Stimulated activated CD4-positive, alpha-beta T cell treated with anti-CD3 and anti-CD28 coated beads, Interleukin-2, amount 100 ng/mL, for 4 hours (primary cell): ENCODE measurements around the gene FBXO44.

Experiments used
- DNase-seq: peaks from one replicate; pipeline ENCODE4 v3.0.0-alpha.2; 2020; ENCODE audit warnings: low read depth

FBXO44 gene

DNA sequence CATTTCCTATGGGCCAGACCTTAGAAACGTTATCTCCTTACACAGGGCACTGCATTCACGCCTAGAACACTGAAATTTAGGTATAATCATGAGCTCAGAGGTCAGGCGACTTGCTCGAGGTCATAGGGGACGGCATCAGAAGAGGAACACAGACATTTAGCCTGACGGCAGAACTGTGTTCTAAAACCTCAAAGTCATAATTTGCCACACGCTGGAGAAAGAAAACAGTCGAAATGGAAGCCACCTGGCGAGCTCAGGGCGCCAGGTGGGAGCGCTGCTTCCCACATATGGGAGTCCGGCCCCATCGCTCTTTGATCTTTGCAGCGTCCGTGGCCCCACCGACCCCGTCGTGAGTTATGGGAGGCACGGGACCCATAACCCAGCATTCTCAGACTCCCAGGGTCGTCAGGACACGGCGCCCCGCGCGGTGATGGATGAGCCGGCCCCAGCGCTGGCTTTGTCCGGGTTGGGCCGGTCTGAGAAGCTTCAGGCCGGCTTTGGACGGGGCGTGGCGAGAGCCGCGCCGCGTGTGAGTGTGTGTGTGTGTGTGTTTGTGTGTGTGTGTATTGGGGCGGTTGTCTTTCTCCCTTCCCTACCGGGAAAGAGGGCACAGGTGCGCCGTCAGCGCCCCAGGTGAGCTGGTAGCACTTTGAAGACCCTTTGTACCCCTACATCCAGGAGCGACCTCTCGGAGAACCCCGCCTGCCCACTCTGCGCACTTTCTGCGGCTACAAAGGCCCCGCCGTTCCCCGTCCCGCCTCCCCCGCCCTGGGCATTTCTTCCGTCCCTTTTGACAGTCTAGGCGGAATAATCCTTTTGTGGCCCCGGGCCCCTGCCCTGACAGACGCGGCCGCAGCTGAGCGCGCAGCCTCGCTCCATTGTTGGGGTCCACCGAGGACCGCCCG is 36.0 kb downstream of the FBXO44 start:
- no peak for DNase-seq

GRCh38 chr1:11691302-11691914 is 36.7 kb downstream of the FBXO44 start, which contains the start of gene DRAXIN:
TSS of gene DRAXIN (plus strand) at chr1:11691710. CDS start at chr1:11706259, 14,549 bp downstream.
- DNase-seq = no peak

GRCh38 chr1:11691928-11692711 is 37.4 kb downstream of the FBXO44 start:
- no peak for DNase-seq

GRCh38 chr1:11693024-11693590 is 38.4 kb downstream of the FBXO44 start:
- no peak for DNase-seq

DNA sequence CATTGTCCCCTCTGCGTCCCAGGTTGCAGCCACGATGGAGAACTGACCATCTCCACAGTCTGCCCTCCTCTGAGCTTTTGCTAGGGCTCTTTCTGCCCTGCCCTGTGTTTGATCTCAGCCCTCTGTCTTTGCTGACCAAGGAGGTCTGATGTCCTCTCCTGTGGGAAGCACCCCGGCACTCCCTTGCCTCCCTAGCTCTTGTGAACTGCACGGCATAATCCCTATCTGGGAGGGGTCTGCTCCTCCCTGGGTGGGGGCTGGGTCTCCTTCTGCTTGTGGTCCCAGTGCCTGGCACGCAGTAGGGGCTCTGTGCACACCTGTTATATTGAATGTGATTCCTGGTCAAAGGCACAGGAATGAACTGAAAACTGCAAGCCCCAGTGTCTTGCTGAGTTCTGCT is 39.2 kb downstream of the FBXO44 start:
- no peak for DNase-seq

- no peak for DNase-seq
Observed at GRCh38 chr1:11695861-11696260, 41.2 kb downstream of the FBXO44 start.

GRCh38 chr1:11697188-11697892 is 42.7 kb downstream of the FBXO44 start:
- no peak for DNase-seq

DNA sequence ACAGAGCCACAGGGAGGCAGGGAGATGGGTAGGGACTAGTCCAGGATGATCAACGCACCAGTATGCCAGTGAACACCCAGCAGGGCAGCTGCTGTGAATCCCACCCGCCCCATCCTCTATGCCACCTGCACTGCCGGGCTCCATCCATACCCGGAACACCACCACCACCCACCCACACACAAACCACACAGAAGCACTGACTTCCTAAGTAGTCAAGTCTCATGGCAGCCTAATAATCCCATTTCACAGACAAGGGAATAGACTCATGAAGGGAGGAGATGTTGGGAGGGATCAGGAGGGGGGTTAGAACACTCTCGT is 43.2 kb downstream of the FBXO44 start:
- DNase-seq = no peak

GRCh38 chr1:11700601-11701467 is 46.2 kb downstream of the FBXO44 start:
- DNase-seq = no peak

- DNase-seq = no peak
Observed at GRCh38 chr1:11701551-11701961, 46.9 kb downstream of the FBXO44 start.

- no peak for DNase-seq
Observed at GRCh38 chr1:11701981-11702803, 47.5 kb downstream of the FBXO44 start.

DNA sequence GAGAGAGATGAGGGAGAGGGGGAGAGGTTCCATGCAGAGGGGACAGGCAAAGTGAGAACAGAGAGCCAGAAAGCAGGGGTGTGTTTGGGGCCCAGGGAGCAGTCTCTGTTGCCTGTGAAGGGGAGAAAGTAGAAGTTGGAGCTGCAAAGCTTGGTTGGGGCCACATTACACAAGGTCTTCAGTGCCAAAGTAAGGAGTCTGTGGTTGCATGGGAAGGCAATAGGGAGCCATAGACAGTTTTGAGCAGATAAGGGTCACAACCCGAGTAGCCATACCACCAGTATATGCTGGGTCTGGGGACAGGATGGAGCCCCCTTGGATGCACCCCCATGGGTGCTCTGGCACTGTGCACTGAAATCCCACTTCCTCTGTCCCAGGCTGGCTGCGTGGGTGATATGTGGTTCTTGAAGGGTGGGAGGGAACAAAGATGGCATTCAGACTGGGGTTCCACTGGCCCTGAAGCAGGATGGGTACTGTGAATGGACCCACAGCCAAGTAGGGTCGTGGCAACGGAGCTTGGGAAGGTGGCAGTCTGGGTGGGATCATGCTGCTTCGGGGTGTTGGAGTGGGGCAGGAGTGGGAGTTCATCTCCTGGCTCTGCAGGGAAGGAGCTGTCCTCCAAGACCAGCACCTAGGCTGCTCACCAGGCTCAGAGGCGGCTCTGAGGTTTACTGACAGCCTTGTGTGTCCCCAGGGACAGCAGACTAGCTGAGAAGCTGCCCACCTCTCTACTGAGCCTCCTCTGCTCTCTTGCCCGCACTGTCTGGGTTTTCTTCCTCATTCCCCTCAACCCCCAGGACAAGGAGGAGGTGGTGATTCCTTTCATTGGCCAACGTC is 48.9 kb downstream of the FBXO44 start:
- DNase-seq = no peak

DNA sequence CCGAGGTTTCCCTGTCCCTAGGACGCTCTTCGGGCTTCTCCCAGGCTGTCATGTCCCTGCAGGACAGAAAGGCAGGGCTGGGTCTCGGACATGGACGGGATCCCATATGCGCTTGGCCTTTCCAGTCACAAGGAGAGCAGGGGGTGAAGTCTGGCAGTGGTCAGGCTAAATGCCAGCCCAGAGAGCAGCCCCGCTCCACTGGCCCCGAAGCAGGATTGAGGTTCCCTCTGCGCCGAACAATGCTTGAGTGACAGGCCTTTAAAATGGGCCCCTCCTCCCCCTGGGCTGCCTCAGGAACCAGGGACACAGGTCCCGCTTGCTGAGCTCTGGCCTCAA is 49.5 kb downstream of the FBXO44 start:
- DNase-seq = no peak

- no peak for DNase-seq
Observed at GRCh38 chr1:11704691-11705475, 50.2 kb downstream of the FBXO44 start.

DNA sequence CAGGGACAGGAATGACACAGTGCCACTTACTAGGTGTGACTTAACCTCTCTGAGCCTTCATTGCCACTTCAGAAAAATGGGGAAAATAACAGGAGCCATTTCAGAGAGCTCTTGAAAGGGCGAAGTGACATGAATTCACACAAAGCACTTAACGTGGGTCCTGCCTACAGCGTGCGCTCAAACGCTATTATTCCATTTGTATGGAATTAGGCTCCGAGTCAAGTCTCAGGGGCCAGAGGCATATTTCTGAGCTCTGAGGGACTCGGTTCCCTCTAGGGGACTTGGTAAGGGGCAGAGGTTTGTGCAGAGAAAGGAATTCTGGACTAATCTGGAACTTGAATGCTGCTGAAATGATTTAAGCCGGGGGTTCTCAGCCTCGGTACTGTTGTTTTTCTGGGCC is 50.9 kb downstream of the FBXO44 start:
- DNase-seq = no peak

DNA sequence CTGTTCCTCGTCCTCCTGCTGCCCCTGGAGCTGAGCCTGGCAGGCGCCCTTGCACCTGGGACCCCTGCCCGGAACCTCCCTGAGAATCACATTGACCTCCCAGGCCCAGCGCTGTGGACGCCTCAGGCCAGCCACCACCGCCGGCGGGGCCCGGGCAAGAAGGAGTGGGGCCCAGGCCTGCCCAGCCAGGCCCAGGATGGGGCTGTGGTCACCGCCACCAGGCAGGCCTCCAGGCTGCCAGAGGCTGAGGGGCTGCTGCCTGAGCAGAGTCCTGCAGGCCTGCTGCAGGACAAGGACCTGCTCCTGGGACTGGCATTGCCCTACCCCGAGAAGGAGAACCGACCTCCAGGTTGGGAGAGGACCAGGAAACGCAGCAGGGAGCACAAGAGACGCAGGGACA is 51.6 kb downstream of the FBXO44 start:
- no peak for DNase-seq

DNA sequence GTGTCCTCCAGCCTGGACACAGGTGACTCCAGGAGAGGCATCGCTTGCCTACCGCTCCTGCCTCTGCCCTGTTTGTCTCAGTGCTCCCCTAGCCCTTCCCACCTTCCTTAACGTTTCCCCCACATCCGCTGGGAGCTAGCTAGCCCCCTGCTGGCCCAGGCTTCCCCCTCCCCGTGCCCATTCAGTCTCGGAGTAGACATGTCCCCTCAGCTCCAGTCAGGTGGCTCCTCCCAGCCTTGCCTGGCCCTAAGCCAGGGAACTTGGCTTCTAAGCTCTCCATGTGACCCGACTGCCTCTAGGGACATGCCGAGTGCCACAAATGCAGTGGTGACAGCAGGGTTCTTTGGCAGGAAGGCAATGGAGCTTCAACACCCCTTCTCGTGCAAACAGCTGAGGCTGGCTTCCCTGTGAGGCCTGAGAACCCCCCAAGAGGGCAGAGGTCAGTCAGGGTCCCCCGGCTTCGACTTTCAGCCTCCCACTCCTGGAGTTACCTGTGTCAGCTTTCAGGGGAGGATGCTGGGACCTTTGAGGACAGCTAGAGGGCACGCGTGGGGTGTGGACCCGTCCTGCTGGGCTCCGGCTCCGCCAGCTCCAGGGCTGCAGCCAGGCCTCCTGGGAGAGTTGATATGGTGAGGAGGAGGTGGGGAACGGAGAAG is 53.1 kb downstream of the FBXO44 start:
- DNase-seq = no peak
